Breast epithelium (tissue), 4 donors: ENCODE results near the gene CLK2. TPM values are rescaled to one million over a fixed set of nuclear protein-coding genes. Genes with fewer than 3 reads are reported as not detected.
A peak's percentile ranks its signal among the peaks of the same experiment; 100 is the strongest.

ENCODE experiments used
- DNase-seq, 2 donors: peaks; one replicate each; pipeline ENCODE4 v3.0.0-alpha.2; 2019; ENCODE audit warnings: low spot score in 2 of 2
- H3K27ac ChIP-seq, 2 donors: fragments of 200-600 bp; sonication (generic) in 1 of 2; one replicate each; pipeline ENCODE4 v1.5.1; 2016 to 2019; ENCODE audit warnings: mild to moderate bottlenecking in 1 of 2
- H3K27me3 ChIP-seq, 2 donors: fragments of 200-600 bp; sonication (generic) in 1 of 2; one replicate each; pipeline versions ENCODE4 v1.5.1 to v1.6.0; 2017 to 2019; ENCODE audit warnings: control low read depth in 1 of 2, mild to moderate bottlenecking in 1 of 2
- H3K36me3 ChIP-seq: fragments of 200-600 bp; one replicate; pipeline ENCODE4 v1.5.1; 2019
- H3K4me1 ChIP-seq, 2 donors: fragments of 200-600 bp; sonication (generic); one replicate each; pipeline ENCODE4 v1.5.1; 2016 to 2019; ENCODE audit warnings: control low read depth in 1 of 2
- H3K4me3 ChIP-seq, 3 donors: fragments of 200-600 bp; sonication (generic); 1 replicate in 2 of 3; 2 replicates in 1 of 3; pipeline ENCODE4 v1.5.1; 2016 to 2019; ENCODE audit warnings: mild to moderate bottlenecking in 3 of 3, moderate library complexity in 2 of 3
- H3K9me3 ChIP-seq, 2 donors: fragments of 200-600 bp; sonication (generic) in 1 of 2; one replicate each; pipeline ENCODE4 v1.5.1; 2016 to 2019; ENCODE audit warnings: control low read depth in 1 of 2
- CTCF ChIP-seq, 3 donors: fragments of 450-650 bp; IDR thresholded peaks; one replicate each; pipeline ENCODE4 v1.5.1; 2016 to 2017; ENCODE audit warnings: antibody characterized with exemption in 3 of 3, mild to moderate bottlenecking in 3 of 3, moderate library complexity in 3 of 3
- POLR2A ChIP-seq: fragments of 450-650 bp; IDR thresholded peaks from one replicate; pipeline ENCODE4 v1.6.1; 2016; ENCODE audit warnings: antibody characterized with exemption, mild to moderate bottlenecking, moderate library complexity
- POLR2AphosphoS5 ChIP-seq, 3 donors: sonication (generic); formaldehyde crosslinking; IDR thresholded peaks; one replicate each; pipeline ENCODE4 v1.6.1; 2017; ENCODE audit warnings: antibody characterized with exemption in 3 of 3
- intact Hi-C: fragments of 100-400 bp; cut with DNase I; formaldehyde crosslinking; loops from one replicate; pipeline ENCODE4 v1.15.1; 2023; ENCODE audit warnings: low total_unique reads
- total RNA-seq, 3 donors: library from RNA; depleted of rRNA; stranded (reverse); fragments of >200 nt; gene quantifications; one replicate each; pipeline ENCODE4 v1.1.0, GENCODE V29; 2016

CLK2 gene
- total RNA-seq: 10 to 100 TPM; 29.1 to 53.4 (median 48.7) TPM

DNA sequence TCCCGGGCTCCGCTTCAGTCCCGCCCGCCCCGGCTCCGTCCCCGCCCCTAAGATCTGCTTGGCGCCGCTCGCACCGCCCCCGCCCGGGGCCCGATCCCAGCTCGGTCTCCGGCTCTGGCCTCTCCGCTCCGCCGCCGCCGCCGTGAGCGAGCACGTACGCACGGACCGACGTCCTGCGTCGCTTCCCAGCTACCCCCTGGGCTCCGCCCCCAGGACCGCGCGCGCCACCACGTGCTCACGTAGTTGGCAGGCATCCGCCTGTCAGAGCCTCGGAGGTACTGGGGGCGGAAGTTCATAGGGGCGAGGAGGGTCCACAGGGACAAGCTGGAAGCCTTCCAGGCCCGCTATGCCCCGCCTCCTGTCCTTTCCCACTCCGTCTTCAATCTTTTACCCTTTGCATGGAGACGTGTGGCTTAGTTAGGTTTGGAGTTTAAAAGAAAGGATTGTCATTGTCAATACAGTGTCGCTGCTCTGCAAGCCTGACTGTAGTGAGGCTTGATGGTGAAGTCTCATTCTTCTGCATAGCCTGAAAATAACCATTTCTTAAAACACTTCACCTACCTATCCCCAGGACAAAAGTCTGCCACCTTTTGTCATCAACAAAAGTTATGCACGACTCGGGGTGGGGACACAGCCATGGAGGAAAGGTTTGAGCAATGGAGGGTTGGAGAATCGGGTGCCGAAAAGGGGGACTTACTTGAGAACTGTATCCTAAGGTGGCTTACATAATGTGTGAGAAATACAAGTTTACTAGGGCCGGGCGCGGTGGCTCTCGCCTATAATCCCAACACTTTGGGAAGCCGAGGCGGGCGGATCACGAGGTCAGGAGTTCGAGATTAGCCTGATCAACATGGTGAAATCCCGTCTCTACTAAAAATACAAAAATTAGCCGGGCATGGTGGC is at the start of gene CLK2:
Gene CLK2, minus strand, starts transcription at position 162 of the 903 bp plus-strand sequence. CDS start 2,527 bp downstream, outside the sequence.
- H3K27ac ChIP-seq: peak within 1 kb of the TSS; percentile 95 to 96
- intact Hi-C loops: no loop called here
- TF ChIP-seq CTCF (IDR thresholded peaks at IDR 0.05): no peak
- TF ChIP-seq POLR2A: peak; percentile 73
- peak; percentile 88 to 96 (median 93) for TF ChIP-seq POLR2AphosphoS5 (IDR thresholded peaks at IDR 0.05)
- DNase-seq: peak; percentile 90 to 94
- H3K4me3 ChIP-seq: peak within 1 kb of the TSS; percentile 74 to 86 (median 80)
- no peaks in the 10 kb centered on the region for H3K27me3 ChIP-seq
- no peaks in the 10 kb centered on the region for H3K9me3 ChIP-seq
- H3K36me3 ChIP-seq: peaks cover 12% of the 10 kb centered on the region
- peaks cover 0 to 3% of the 10 kb centered on the region in 2 donors for H3K4me1 ChIP-seq

DNA sequence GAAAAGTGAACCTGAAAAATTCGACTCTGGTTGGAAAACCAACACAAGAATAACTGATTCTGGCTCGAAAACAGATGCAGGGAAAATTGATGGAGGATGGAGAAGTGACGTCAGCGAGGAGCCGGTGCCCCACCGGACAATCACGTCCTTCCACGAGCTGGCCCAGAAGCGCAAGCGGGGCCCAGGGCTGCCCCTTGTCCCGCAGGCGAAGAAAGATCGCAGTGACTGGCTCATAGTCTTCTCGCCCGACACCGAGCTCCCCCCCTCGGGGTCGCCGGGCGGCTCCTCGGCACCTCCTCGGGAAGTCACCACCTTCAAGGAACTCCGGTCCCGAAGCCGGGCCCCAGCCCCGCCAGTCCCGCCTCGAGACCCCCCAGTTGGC is 49.3 kb upstream of the CLK2 start:
- H3K27me3 ChIP-seq: no peaks in the 10 kb centered on the region
- peaks cover 5 to 9% of the 10 kb centered on the region in 2 donors for H3K4me1 ChIP-seq
- peak overlapping the region; percentile 90 to 97 for H3K27ac ChIP-seq
- TF ChIP-seq POLR2A (no peak), CTCF (IDR thresholded peaks at IDR 0.05) (no peak), POLR2AphosphoS5 (IDR thresholded peaks at IDR 0.05) (no peak)
- intact Hi-C loops: loop anchor here (5.0 kb wide), 1 partner anchor 70 kb away; no protein-coding TSS in a partner anchor
- no peak for DNase-seq
- no peaks in the 10 kb centered on the region for H3K9me3 ChIP-seq
- H3K36me3 ChIP-seq: no peaks in the 10 kb centered on the region
- peak overlapping the region; percentile 73 to 82 (median 79) for H3K4me3 ChIP-seq

- no peak for DNase-seq
- Histone ChIP-seq H3K4me1 (peaks cover 5 to 9% of the 10 kb centered on the region in 2 donors), H3K27ac (peak overlapping the region; percentile 90 to 97), H3K36me3 (no peaks in the 10 kb centered on the region), H3K27me3 (no peaks in the 10 kb centered on the region), H3K4me3 (peak overlapping the region; percentile 73 to 82 (median 79)), H3K9me3 (no peaks in the 10 kb centered on the region)
- TF ChIP-seq POLR2A: no peak
- TF ChIP-seq POLR2AphosphoS5 (IDR thresholded peaks at IDR 0.05): no peak
- intact Hi-C loops: loop anchor here (5.0 kb wide), 1 partner anchor 70 kb away; no protein-coding TSS in a partner anchor
Measured at GRCh38 chr1:155321639-155322503, 48.6 kb upstream of the CLK2 start.

DNA sequence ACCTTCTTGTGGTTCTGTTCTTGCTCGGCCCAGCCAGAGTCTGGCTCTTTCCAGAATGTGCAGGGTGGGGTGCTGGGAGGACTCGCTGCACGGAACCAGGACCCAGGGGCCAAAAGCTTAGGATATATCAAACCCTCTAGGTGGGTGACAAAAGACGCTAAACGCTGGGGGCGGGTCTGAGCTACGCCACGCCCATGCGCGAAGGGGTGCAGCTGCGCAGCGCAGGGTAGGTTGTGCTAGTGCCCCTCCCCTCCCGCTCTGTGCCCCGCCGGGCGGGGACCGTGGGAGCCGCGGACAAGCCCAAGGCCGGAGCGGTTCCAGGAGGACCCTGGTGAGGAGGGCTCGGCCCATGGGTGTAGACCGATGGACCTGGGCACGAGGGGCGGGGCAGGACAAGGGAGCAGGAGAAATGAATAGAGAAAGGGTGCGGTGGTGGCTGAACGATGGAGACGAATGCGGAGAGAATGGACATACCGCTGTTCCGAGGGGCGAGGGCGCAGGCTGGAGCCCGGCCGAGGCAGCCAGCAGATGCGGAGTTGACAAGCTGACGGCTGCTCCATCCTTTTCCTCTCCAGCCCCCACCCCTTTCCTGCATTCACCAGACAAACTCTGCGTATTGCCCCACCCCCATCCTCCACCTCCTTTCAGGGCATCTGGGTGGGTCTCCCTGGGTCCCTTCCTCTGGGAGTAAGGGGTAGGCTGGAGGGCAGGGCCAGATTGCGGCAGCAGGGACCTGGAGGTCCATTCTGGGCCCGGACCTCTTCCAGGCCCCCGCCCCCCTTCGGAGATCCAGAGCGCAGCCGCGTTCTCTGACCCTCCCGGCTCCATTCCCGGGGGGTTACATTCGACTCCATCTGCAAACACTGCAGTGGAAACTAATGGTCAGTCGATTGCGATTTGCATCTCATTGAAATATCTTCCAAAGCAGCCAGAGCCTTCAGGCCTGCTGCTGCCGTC is 47.6 kb upstream of the CLK2 start, which contains the start of gene RUSC1:
Gene RUSC1, plus strand, starts transcription at position 234 of the 957 bp plus-strand sequence. CDS start 880 bp downstream, outside the sequence.
- peak; percentile 46 to 61 for DNase-seq
- no peak for TF ChIP-seq POLR2A
- TF ChIP-seq CTCF (IDR thresholded peaks at IDR 0.05): no peak
- no peak for TF ChIP-seq POLR2AphosphoS5 (IDR thresholded peaks at IDR 0.05)
- no peaks in the 10 kb centered on the region for H3K36me3 ChIP-seq
- no peaks in the 10 kb centered on the region for H3K27me3 ChIP-seq
- H3K4me3 ChIP-seq: peak within 1 kb of the TSS; percentile 73 to 82 (median 79)
- H3K9me3 ChIP-seq: no peaks in the 10 kb centered on the region
- intact Hi-C loops: loop anchor here (5.0 kb wide), 1 partner anchor 69 kb away; no protein-coding TSS in a partner anchor
- H3K4me1 ChIP-seq: peaks cover 5 to 9% of the 10 kb centered on the region in 2 donors
- H3K27ac ChIP-seq: peak within 1 kb of the TSS; percentile 90 to 97
